CD14-positive monocyte (primary cell): ENCODE data around the gene OR4D9. TPM values are rescaled to one million over a fixed set of nuclear protein-coding genes. Genes with fewer than 3 reads are reported as not detected.

Experiments
- DNase-seq, 3 donors: peaks; one replicate each; pipeline ENCODE4 v3.0.0-alpha.2; 2011 to 2022
- H2AFZ ChIP-seq: 2 replicates; pipeline ENCODE4 v1.6.0; 2012; ENCODE audit warnings: mild to moderate bottlenecking, low read depth, low read length, inconsistent platforms; ENCODE audit not compliant: insufficient read depth, poor library complexity, severe bottlenecking
- H3K27ac ChIP-seq, 2 donors: 1 replicate in 1 of 2; 2 replicates in 1 of 2; pipeline ENCODE4 v1.5.1; 2012 to 2013; ENCODE audit warnings: low read length in 2 of 2, control low read depth in 1 of 2, inconsistent platforms in 1 of 2, low read depth in 1 of 2, mild to moderate bottlenecking in 1 of 2
- H3K27me3 ChIP-seq, 2 donors: one replicate each; pipeline versions ENCODE4 v1.6.0 to v1.6.1; 2011 to 2013; ENCODE audit warnings: low read length in 2 of 2; ENCODE audit not compliant: control insufficient read depth in 2 of 2, insufficient read depth in 2 of 2
- H3K36me3 ChIP-seq, 2 donors: replicated peaks in 1 of 2; 1 replicate in 1 of 2; 2 replicates in 1 of 2; pipeline versions ENCODE4 v1.5.1 to v1.6.1; 2012 to 2013; ENCODE audit warnings: low read length in 2 of 2, control low read depth in 1 of 2, inconsistent platforms in 1 of 2, mild to moderate bottlenecking in 1 of 2; ENCODE audit not compliant: insufficient read depth in 2 of 2, control insufficient read depth in 1 of 2
- H3K4me1 ChIP-seq, 2 donors: 1 replicate in 1 of 2; 2 replicates in 1 of 2; pipeline versions ENCODE4 v1.5.1 to v1.6.1; 2012 to 2013; ENCODE audit warnings: low read length in 2 of 2, control low read depth in 1 of 2, inconsistent platforms in 1 of 2, mild to moderate bottlenecking in 1 of 2, moderate library complexity in 1 of 2; ENCODE audit not compliant: insufficient read depth in 2 of 2, control insufficient read depth in 1 of 2
- H3K4me2 ChIP-seq: replicated peaks from 2 replicates; pipeline ENCODE3; 2012; ENCODE audit warnings: low read length, moderate library complexity, mild to moderate bottlenecking; ENCODE audit not compliant: poor library complexity, severe bottlenecking; ENCODE audit errors: extremely low read depth
- H3K4me3 ChIP-seq, 3 experiments: fragments of 200-600 bp in 1 of 3; sonication (generic) in 1 of 3; replicated peaks in 1 of 3; 1 replicate in 2 of 3; 2 replicates in 1 of 3; pipeline ENCODE4 v1.5.1; 2011 to 2013; ENCODE audit warnings: low read length in 3 of 3, mild to moderate bottlenecking in 3 of 3, control low read depth in 2 of 3, low read depth in 2 of 3, inconsistent platforms in 1 of 3, moderate library complexity in 1 of 3
- H3K79me2 ChIP-seq: 2 replicates; pipeline ENCODE4 v1.6.0; 2012; ENCODE audit warnings: mild to moderate bottlenecking, control low read depth, inconsistent platforms, low read length, moderate library complexity; ENCODE audit not compliant: insufficient read depth
- H3K9ac ChIP-seq: 2 replicates; pipeline ENCODE4 v1.6.0; 2017; ENCODE audit warnings: low read length, mild to moderate bottlenecking; ENCODE audit not compliant: insufficient read depth, poor library complexity, severe bottlenecking
- H3K9me3 ChIP-seq, 2 donors: replicated peaks in 1 of 2; 1 replicate in 1 of 2; 2 replicates in 1 of 2; pipeline versions ENCODE4 v1.5.1 to v1.6.1; 2012 to 2013; ENCODE audit warnings: low read length in 2 of 2, control low read depth in 1 of 2; ENCODE audit not compliant: control insufficient read depth in 1 of 2, insufficient read depth in 1 of 2
- H4K20me1 ChIP-seq: 2 replicates; pipeline ENCODE4 v1.6.0; 2012; ENCODE audit warnings: mild to moderate bottlenecking, low read length, control low read depth, moderate library complexity; ENCODE audit not compliant: insufficient read depth
- H3K27ac Mint-ChIP-seq, 7 donors: one replicate each; pipeline ENCODE4 v1.8.0; 2020; ENCODE audit warnings: mild to moderate bottlenecking in 7 of 7, mixed read lengths in 7 of 7, moderate library complexity in 6 of 7, inconsistent platforms in 2 of 7
- H3K27me3 Mint-ChIP-seq, 3 donors: one replicate each; pipeline ENCODE4 v1.8.0; 2021 to 2022; ENCODE audit warnings: low read depth in 3 of 3, mild to moderate bottlenecking in 3 of 3, mixed read lengths in 3 of 3, moderate library complexity in 3 of 3, inconsistent platforms in 1 of 3
- H3K36me3 Mint-ChIP-seq, 2 donors: one replicate each; pipeline ENCODE4 v1.8.0; 2020; ENCODE audit warnings: mixed read lengths in 2 of 2, inconsistent platforms in 1 of 2, mild to moderate bottlenecking in 1 of 2
- H3K4me1 Mint-ChIP-seq: one replicate; pipeline ENCODE4 v1.8.0; 2020; ENCODE audit warnings: mild to moderate bottlenecking, mixed read lengths
- H3K4me3 Mint-ChIP-seq, 2 donors: one replicate each; pipeline ENCODE4 v1.8.0; 2020; ENCODE audit warnings: mild to moderate bottlenecking in 2 of 2, mixed read lengths in 2 of 2, moderate library complexity in 1 of 2
- H3K9me3 Mint-ChIP-seq, 7 donors: one replicate each; pipeline ENCODE4 v1.8.0; 2020 to 2022; ENCODE audit warnings: mixed read lengths in 7 of 7, mild to moderate bottlenecking in 6 of 7, moderate library complexity in 6 of 7, inconsistent platforms in 2 of 7
- CTCF ChIP-seq: fragments of 200-600 bp; IDR thresholded peaks from one replicate; pipeline ENCODE4 v1.8.0; 2022; ENCODE audit warnings: antibody characterized with exemption, mild to moderate bottlenecking
- WGBS: methylation state at CpG from one replicate; pipeline ENCODE4 v1.1.5; 2013; ENCODE audit warnings: missing lambda C conversion rate; ENCODE audit not compliant: insufficient coverage; 5-methylcytosine and 5-hydroxymethylcytosine counted together
- intact Hi-C, 2 donors: fragments of 100-400 bp; cut with micrococcal nuclease; formaldehyde crosslinking; loops; one replicate each; pipeline versions ENCODE4 v1.15.0 to v1.15.1; 2023
- polyA plus RNA-seq, 3 donors: library from polyadenylated mRNA; depleted of rRNA in 1 of 3; unstranded in 2 of 3; stranded (reverse) in 1 of 3; fragments of 300-500 nt in 2 of 3; fragments of >200 nt in 1 of 3; fragmentation: Illumina TruSeq in 2 of 3; gene quantifications; 1 replicate in 2 of 3; 2 replicates in 1 of 3; pipeline ENCODE4 v1.2.3, GENCODE V29; 2012 to 2021

OR4D9 gene
- polyA plus RNA-seq, 3 donors = not detected

- Mint-ChIP-seq H3K4me3 (no peak overlapping the region), H3K27ac (no peak overlapping the region), H3K4me1 (no peaks in the 10 kb centered on the region), H3K27me3 (peaks cover 0 to 4% (median 2%) of the 10 kb centered on the region in 3 donors), H3K36me3 (no peaks in the 10 kb centered on the region), H3K9me3 (peaks cover 0 to 1% (median 0%) of the 10 kb centered on the region in 7 donors)
- Histone ChIP-seq H4K20me1 (no peaks in the 10 kb centered on the region), H3K36me3 (no peaks in the 10 kb centered on the region), H2AFZ (no peak overlapping the region), H3K9ac (no peak overlapping the region), H3K27me3 (no peaks in the 10 kb centered on the region), H3K4me3 (no peak overlapping the region), H3K4me2 (no peak overlapping the region), H3K4me1 (no peaks in the 10 kb centered on the region), H3K9me3 (no peaks in the 10 kb centered on the region), H3K27ac (no peak overlapping the region), H3K79me2 (no peaks in the 10 kb centered on the region)
- intact Hi-C loops = no loop called here
- TF ChIP-seq CTCF = no peak
- WGBS = 100% methylated on average over 1 of the region's 7 CpGs
- DNase-seq = no peak
Measured at GRCh38 chr11:59528711-59529110, 17.4 kb downstream of the OR4D9 start.

GRCh38 chr11:59532620-59533019, 21.3 kb downstream of the OR4D9 start:
- Mint-ChIP-seq H3K36me3 (no peaks in the 10 kb centered on the region), H3K4me1 (peaks cover 8% of the 10 kb centered on the region), H3K4me3 (no peak overlapping the region), H3K27ac (no peak overlapping the region), H3K27me3 (peaks cover 0 to 5% (median 2%) of the 10 kb centered on the region in 3 donors), H3K9me3 (peaks cover 0 to 1% (median 0%) of the 10 kb centered on the region in 7 donors)
- Histone ChIP-seq H3K4me1 (peaks cover 5 to 8% of the 10 kb centered on the region in 2 donors), H3K4me2 (no peak overlapping the region), H3K9me3 (no peaks in the 10 kb centered on the region), H2AFZ (no peak overlapping the region), H3K4me3 (no peak overlapping the region), H4K20me1 (no peaks in the 10 kb centered on the region), H3K27me3 (no peaks in the 10 kb centered on the region), H3K79me2 (no peaks in the 10 kb centered on the region), H3K27ac (no peak overlapping the region), H3K9ac (no peak overlapping the region), H3K36me3 (no peaks in the 10 kb centered on the region)
- intact Hi-C loops = no loop called here
- TF ChIP-seq CTCF = no peak
- no CpG with 5 or more reads among the region's 2 CpGs for WGBS
- DNase-seq = no peak
